ENCODE results near the gene SDR42E2. TPM values are rescaled to one million over a fixed set of nuclear protein-coding genes. Genes with fewer than 3 reads are reported as not detected.
"Not testable (repeated sequence)": the region's sequence is repeated elsewhere in the genome, so short reads cannot be mapped to it uniquely, and the experiment has no call there.

The SDR42E2 gene
- total RNA-seq, 1 experiment from 2014 or later = not detected

DNA sequence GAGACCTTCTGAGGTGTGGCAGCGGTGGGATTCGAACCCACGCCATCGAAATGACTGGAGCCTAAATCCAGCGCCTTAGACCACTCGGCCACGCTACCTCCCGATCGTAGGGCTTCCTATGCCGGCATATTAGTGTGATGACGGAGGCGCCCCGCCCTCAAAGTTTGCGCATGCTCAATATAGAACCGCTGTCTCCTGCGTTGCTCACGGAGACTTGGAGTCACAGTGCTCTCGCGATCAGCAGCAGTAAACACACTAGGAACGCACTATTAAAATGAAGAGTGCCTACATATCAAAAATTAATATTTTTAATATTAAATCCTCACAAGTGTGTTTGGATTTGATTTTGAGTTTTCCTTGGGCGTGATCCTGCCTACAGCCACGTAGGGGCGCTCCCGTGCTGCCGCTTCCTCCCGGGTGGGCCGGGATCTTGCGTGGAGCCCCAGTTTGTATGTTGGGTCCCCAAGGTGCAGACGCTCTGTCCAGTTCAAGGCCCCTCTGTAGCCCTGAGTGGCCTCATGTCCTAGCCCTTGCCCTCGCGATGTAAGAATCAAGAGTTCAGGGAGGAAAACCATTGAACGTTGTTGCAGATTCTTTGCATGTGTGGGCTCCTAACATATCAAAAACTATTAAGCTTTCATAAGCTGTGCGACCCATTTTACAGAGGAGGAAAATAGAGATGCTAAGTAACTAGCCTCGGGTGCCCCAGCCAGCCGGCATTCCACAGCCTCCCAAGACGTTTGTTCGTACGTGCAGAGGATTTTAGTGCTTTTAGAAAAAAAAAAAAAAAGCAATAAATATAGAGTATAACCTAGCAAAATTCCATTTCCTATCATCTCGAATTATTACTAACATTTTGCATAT, 33.6 kb downstream of the SDR42E2 start:
- no peaks in the 10 kb centered on the region for H3K9me3 ChIP-seq (ENCODE audit: low read depth, low read length, poor library complexity, severe bottlenecking)
- ChIA-PET POLR2A (ENCODE audit: low non-redundant PET) (interaction anchor here (0.6 kb wide), 1 partner anchor 10 kb away, joined by 3 read pairs; the partner anchor contains the start of gene EEF2K), CTCF (interaction anchor here (0.6 to 1.2 kb wide), 3 partner anchors 68 to 125 kb away, joined by 3 to 17 read pairs (median 7); no protein-coding TSS in a partner anchor)
- TF ChIP-seq, protein P1, sequence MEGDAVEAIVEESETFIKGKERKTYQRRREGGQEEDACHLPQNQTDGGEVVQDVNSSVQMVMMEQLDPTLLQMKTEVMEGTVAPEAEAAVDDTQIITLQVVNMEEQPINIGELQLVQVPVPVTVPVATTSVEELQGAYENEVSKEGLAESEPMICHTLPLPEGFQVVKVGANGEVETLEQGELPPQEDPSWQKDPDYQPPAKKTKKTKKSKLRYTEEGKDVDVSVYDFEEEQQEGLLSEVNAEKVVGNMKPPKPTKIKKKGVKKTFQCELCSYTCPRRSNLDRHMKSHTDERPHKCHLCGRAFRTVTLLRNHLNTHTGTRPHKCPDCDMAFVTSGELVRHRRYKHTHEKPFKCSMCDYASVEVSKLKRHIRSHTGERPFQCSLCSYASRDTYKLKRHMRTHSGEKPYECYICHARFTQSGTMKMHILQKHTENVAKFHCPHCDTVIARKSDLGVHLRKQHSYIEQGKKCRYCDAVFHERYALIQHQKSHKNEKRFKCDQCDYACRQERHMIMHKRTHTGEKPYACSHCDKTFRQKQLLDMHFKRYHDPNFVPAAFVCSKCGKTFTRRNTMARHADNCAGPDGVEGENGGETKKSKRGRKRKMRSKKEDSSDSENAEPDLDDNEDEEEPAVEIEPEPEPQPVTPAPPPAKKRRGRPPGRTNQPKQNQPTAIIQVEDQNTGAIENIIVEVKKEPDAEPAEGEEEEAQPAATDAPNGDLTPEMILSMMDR (conservative IDR thresholded peaks at IDR 0.05; ENCODE audit: low read depth, low read length) = peak; percentile 95
- no peak for TF ChIP-seq EZH2 (IDR thresholded peaks at IDR 0.05; ENCODE audit: borderline replicate concordance, low read depth, low read length, poor library complexity, severe bottlenecking)
- H3K36me3 ChIP-seq (ENCODE audit: insufficient read depth, low read length, poor library complexity, severe bottlenecking) = no peaks in the 10 kb centered on the region
- peaks cover 5% of the 10 kb centered on the region for H3K4me1 ChIP-seq (ENCODE audit: insufficient read depth, low read length, poor library complexity, severe bottlenecking)
- peak overlapping the region; percentile 67 for H3K4me3 ChIP-seq (ENCODE audit: low read depth, low read length, poor library complexity, severe bottlenecking)
- peak; percentile 91 for DNase-seq (ENCODE audit: low spot score)
- no TSS peak for BruUV-seq (replicated peaks)
- H3K27ac ChIP-seq (ENCODE audit: low read depth, low read length, poor library complexity, severe bottlenecking) = peak overlapping the region; percentile 45
- intact Hi-C loops (cut with micrococcal nuclease; ENCODE audit: unreplicated experiment) = loop anchor here (1.0 kb wide), 1 partner anchor 101 kb away; the partner anchor contains the start of gene POLR3E
- no peaks in the 10 kb centered on the region for H3K27me3 ChIP-seq (replicated peaks; ENCODE audit: insufficient read depth, low read depth, low read length, poor library complexity)

DNA sequence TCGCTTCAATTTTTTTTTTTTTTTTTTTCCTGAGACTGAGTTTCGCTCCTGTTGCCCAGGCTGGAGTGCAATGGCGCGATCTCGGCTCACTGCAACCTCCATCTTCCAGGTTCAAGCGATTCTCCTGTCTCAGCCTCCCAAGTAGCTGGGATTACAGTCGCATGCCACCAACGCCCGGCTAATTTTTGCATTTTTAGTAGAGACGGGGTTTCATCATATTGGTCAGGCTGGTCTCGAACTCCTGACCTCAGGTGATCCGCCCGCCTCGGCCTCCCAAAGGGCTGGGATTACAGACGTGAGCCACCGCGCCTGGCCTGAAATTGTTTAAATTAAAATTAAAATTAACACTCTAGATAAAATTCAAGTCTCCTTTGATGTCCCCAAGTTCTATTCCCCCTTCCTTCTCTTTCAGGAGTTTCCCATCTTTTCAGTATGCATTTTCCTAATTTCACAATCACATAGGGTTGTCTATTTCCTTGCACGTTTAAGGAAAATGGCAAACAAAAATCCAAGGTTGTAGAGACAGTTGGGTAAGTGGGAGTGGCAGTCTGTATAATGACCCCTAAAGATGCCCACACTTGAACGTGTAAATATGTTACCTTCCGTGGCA, 34.4 kb downstream of the SDR42E2 start:
- intact Hi-C loops (cut with micrococcal nuclease; ENCODE audit: unreplicated experiment) = loop anchor here (1.0 kb wide), 1 partner anchor 101 kb away; the partner anchor contains the start of gene POLR3E
- ChIA-PET POLR2A (ENCODE audit: low non-redundant PET) (interaction anchor here (0.6 kb wide), 1 partner anchor 9 kb away, joined by 3 read pairs; the partner anchor contains the start of gene EEF2K), CTCF (interaction anchor here (0.6 to 1.2 kb wide), 3 partner anchors 67 to 125 kb away, joined by 3 to 17 read pairs (median 7); no protein-coding TSS in a partner anchor)
- not testable (repeated sequence) for H3K9me3 ChIP-seq (ENCODE audit: low read depth, low read length, poor library complexity, severe bottlenecking); BruUV-seq (replicated peaks); H3K4me1 ChIP-seq (ENCODE audit: insufficient read depth, low read length, poor library complexity, severe bottlenecking); H3K27me3 ChIP-seq (replicated peaks; ENCODE audit: insufficient read depth, low read depth, low read length, poor library complexity); DNase-seq (ENCODE audit: low spot score); H3K36me3 ChIP-seq (ENCODE audit: insufficient read depth, low read length, poor library complexity, severe bottlenecking); H3K27ac ChIP-seq (ENCODE audit: low read depth, low read length, poor library complexity, severe bottlenecking)
- H3K4me3 ChIP-seq (ENCODE audit: low read depth, low read length, poor library complexity, severe bottlenecking) = peak overlapping the region; percentile 67

DNA sequence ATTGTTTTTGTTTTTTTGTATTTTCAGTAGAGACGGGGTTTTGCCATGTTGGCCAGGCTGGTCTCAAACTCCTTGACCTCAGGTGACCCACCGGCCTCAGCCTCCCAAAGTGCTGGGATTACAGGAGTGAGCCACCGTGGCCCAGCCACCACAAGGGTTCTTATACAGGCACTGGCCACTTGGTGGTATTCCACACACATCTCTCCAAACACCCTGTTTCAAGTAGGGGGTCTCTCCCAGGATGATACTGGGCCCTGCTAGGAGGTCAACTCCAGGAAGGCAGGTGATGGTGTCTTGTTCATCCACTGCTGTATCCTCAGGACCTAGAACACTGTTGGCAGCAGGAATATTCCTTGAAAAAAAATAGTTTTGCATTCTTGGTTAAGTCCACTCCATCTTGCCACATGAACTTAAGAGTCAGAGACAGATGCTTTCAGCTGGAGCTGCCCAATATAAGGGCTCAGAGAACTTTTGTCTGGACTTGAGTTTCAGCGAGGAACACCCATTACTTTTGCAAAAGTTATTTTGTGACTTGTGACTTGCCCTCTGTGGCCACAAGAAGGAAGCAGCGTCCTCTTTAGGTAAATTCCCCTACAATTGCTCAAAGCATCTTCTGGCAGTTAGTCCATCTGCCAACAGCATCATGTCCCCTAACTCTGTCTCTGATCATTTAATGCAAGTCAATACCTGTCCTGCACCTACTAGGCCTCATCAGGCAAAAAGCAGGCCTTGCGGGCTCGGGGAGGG, 36.4 kb downstream of the SDR42E2 start:
- TF ChIP-seq EZH2 (IDR thresholded peaks at IDR 0.05; ENCODE audit: borderline replicate concordance, low read depth, low read length, poor library complexity, severe bottlenecking) = no peak
- TF ChIP-seq, protein P1 (conservative IDR thresholded peaks at IDR 0.05; ENCODE audit: low read depth, low read length) = no peak
- H3K4me3 ChIP-seq (ENCODE audit: low read depth, low read length, poor library complexity, severe bottlenecking) = no peak overlapping the region
- BruUV-seq (replicated peaks) = no TSS peak
- intact Hi-C loops (cut with micrococcal nuclease; ENCODE audit: unreplicated experiment) = no loop called here
- no peak overlapping the region for H3K27ac ChIP-seq (ENCODE audit: low read depth, low read length, poor library complexity, severe bottlenecking)
- ChIA-PET CTCF (no interaction called here), POLR2A (ENCODE audit: low non-redundant PET) (no interaction called here)
- H3K4me1 ChIP-seq (ENCODE audit: insufficient read depth, low read length, poor library complexity, severe bottlenecking) = no peaks in the 10 kb centered on the region
- H3K27me3 ChIP-seq (replicated peaks; ENCODE audit: insufficient read depth, low read depth, low read length, poor library complexity) = no peaks in the 10 kb centered on the region
- DNase-seq (ENCODE audit: low spot score) = no peak
- H3K9me3 ChIP-seq (ENCODE audit: low read depth, low read length, poor library complexity, severe bottlenecking) = no peaks in the 10 kb centered on the region
- no peaks in the 10 kb centered on the region for H3K36me3 ChIP-seq (ENCODE audit: insufficient read depth, low read length, poor library complexity, severe bottlenecking)
